Cardiac muscle cell (in vitro differentiated cells and primary cell): Measurements from ENCODE around the gene TRIM44. TPM values are rescaled to one million over a fixed set of nuclear protein-coding genes. Genes with fewer than 3 reads are reported as not detected.
A peak's percentile ranks its signal among the peaks of the same experiment; 100 is the strongest.

Experiments used
- DNase-seq, 2 donors: peaks; one replicate each; pipeline versions ENCODE4 v3.0.0 to v3.0.0-alpha.2; 2010 to 2017; ENCODE audit warnings: low read depth in 1 of 2, low spot score in 1 of 2
- H3K27ac ChIP-seq: fragments of 200-600 bp; sonication (generic); 2 replicates; pipeline ENCODE4 v1.5.1; 2016
- H3K27me3 ChIP-seq: fragments of 200-600 bp; sonication (generic); 2 replicates; pipeline ENCODE4 v1.6.0; 2016; ENCODE audit warnings: control low read depth
- H3K36me3 ChIP-seq: fragments of 200-600 bp; sonication (generic); 2 replicates; pipeline ENCODE4 v1.5.1; 2016; ENCODE audit warnings: control low read depth
- H3K4me1 ChIP-seq: fragments of 200-600 bp; sonication (generic); 2 replicates; pipeline ENCODE4 v1.8.1; 2017; ENCODE audit warnings: low read depth, mild to moderate bottlenecking, mixed run types
- H3K4me3 ChIP-seq: fragments of 200-600 bp; sonication (generic); 2 replicates; pipeline ENCODE4 v1.5.1; 2016; ENCODE audit warnings: mild to moderate bottlenecking
- H3K9me3 ChIP-seq: fragments of 200-600 bp; sonication (generic); 2 replicates; pipeline ENCODE4 v1.5.1; 2017; ENCODE audit warnings: low read depth, mild to moderate bottlenecking, control low read depth
- polyA plus RNA-seq: library from polyadenylated mRNA; unstranded; fragments of >200 nt; fragmentation: Nextera tagmentation; extraction: Ambion mirVana; gene quantifications from 2 replicates; pipeline ENCODE4 v1.2.1, GENCODE V29; 2016
- total RNA-seq: library from RNA; depleted of rRNA; stranded (reverse); fragments of >200 nt; gene quantifications from 2 replicates; pipeline ENCODE4 v1.2.3, GENCODE V29; 2016
- TF ChIP-seq, protein P1 (sequence below): IDR thresholded peaks from 2 replicates; pipeline ENCODE4 v1.5.1; 2012; ENCODE audit warnings: low read depth, mild to moderate bottlenecking, low read length

TRIM44 gene
- total and polyA plus RNA-seq, 2 experiments from 2014 or later: 19.2 to 45.7 TPM

- Histone ChIP-seq H3K27ac (no peak overlapping the region), H3K4me3 (no peak overlapping the region), H3K27me3 (no peaks in the 10 kb centered on the region), H3K4me1 (no peaks in the 10 kb centered on the region), H3K9me3 (no peaks in the 10 kb centered on the region), H3K36me3 (peaks cover 10% of the 10 kb centered on the region)
- DNase-seq: no peak
- TF ChIP-seq, protein P1, sequence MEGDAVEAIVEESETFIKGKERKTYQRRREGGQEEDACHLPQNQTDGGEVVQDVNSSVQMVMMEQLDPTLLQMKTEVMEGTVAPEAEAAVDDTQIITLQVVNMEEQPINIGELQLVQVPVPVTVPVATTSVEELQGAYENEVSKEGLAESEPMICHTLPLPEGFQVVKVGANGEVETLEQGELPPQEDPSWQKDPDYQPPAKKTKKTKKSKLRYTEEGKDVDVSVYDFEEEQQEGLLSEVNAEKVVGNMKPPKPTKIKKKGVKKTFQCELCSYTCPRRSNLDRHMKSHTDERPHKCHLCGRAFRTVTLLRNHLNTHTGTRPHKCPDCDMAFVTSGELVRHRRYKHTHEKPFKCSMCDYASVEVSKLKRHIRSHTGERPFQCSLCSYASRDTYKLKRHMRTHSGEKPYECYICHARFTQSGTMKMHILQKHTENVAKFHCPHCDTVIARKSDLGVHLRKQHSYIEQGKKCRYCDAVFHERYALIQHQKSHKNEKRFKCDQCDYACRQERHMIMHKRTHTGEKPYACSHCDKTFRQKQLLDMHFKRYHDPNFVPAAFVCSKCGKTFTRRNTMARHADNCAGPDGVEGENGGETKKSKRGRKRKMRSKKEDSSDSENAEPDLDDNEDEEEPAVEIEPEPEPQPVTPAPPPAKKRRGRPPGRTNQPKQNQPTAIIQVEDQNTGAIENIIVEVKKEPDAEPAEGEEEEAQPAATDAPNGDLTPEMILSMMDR: no peak
Observed at GRCh38 chr11:35734669-35735410, 72.3 kb downstream of the TRIM44 start.

- TF ChIP-seq, protein P1: no peak
- H3K4me1 ChIP-seq: no peaks in the 10 kb centered on the region
- peak in 1 of 2 donors; percentile 8 for DNase-seq
- no peaks in the 10 kb centered on the region for H3K9me3 ChIP-seq
- H3K27ac ChIP-seq: no peak overlapping the region
- H3K27me3 ChIP-seq: no peaks in the 10 kb centered on the region
- H3K36me3 ChIP-seq: peaks cover 10% of the 10 kb centered on the region
- H3K4me3 ChIP-seq: no peak overlapping the region
Observed at GRCh38 chr11:35735411-35735810, 72.8 kb downstream of the TRIM44 start.

GRCh38 chr11:35735903-35736302 is 73.3 kb downstream of the TRIM44 start:
- no peaks in the 10 kb centered on the region for H3K27me3 ChIP-seq
- DNase-seq: peak in 1 of 2 donors; percentile 35
- TF ChIP-seq, protein P1: no peak
- no peak overlapping the region for H3K27ac ChIP-seq
- no peak overlapping the region for H3K4me3 ChIP-seq
- H3K9me3 ChIP-seq: no peaks in the 10 kb centered on the region
- H3K4me1 ChIP-seq: no peaks in the 10 kb centered on the region
- peaks cover 10% of the 10 kb centered on the region for H3K36me3 ChIP-seq

- Histone ChIP-seq H3K36me3 (peaks cover 10% of the 10 kb centered on the region), H3K27me3 (no peaks in the 10 kb centered on the region), H3K4me1 (no peaks in the 10 kb centered on the region), H3K4me3 (no peak overlapping the region), H3K9me3 (no peaks in the 10 kb centered on the region), H3K27ac (no peak overlapping the region)
- DNase-seq: no peak
- TF ChIP-seq, protein P1: no peak
Observed at GRCh38 chr11:35736952-35737351, 74.4 kb downstream of the TRIM44 start.

DNA sequence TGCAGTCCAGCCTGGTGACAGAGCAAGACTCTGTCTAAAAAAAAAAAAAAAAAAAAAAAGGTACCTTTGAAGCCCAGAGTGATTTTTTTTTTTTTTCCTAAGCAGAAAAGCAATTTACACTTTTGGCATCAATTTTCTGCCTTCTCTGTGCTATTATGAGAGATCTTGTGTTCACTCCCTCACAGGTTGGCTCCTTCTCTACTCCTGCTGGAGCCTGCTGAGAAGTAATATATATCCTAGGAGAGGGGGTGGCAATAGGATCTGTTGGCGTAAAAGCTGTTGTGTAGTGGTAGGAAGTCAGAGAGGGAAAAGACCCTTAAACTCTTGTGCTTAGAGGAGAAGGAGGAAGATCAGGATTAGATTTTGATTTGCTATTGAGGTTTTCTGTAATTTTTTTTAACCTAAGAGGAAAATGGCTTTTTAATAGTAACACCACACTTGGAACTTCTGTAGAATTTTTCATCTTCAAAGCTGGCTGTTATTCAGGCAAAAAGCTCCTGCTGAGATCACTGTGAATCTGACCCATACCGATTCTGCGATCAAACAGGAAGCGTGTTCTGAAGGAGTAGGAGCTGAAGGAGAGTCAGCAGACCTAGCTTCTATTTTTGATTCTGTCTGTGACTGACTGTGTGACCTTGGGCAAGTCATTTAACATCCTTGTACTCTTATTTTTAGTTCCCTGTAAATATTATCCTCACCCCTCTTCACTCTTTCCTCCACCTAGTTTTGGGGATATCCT is 77.7 kb downstream of the TRIM44 start:
- Histone ChIP-seq H3K9me3 (no peaks in the 10 kb centered on the region), H3K27ac (no peak overlapping the region), H3K4me1 (no peaks in the 10 kb centered on the region), H3K36me3 (peaks cover 10% of the 10 kb centered on the region), H3K27me3 (no peaks in the 10 kb centered on the region), H3K4me3 (no peak overlapping the region)
- DNase-seq: no peak
- TF ChIP-seq, protein P1: no peak
